Activated CD8-positive, alpha-beta T cell treated with anti-CD3 and anti-CD28 coated beads, Interleukin-2, amount 10 ng/mL, durations not matched to agents 7 days and 5 days (primary cell): Measurements from ENCODE around the gene SUGCT. TPM values are rescaled to one million over a fixed set of nuclear protein-coding genes. Genes with fewer than 3 reads are reported as not detected.

ENCODE experiments used
- ATAC-seq: fragments of 150-1000 bp; cut with Tn5 transposase; one replicate; pipeline ENCODE4 v1.10.0; 2021; ENCODE audit warnings: moderate library complexity
- CTCF ChIA-PET: fragments of 350-600 bp; sonication (Branson Sonifier 250); formaldehyde crosslinking; loops from one replicate; lab custom pipeline; 2021; ENCODE audit warnings: antibody characterized with exemption; lab: Charles Lee
- POLR2A ChIA-PET: fragments of 350-600 bp; sonication (Branson Sonifier 250); formaldehyde crosslinking; loops from one replicate; lab custom pipeline; 2021; ENCODE audit warnings: antibody characterized with exemption; lab: Charles Lee
- DNase-seq: peaks from one replicate; pipeline ENCODE4 v3.0.0-alpha.2; 2020
- H3K27ac Mint-ChIP-seq: one replicate; pipeline ENCODE4 v1.8.0; 2021; ENCODE audit warnings: mild to moderate bottlenecking, mixed read lengths
- H3K27me3 Mint-ChIP-seq: one replicate; pipeline ENCODE4 v1.8.0; 2021; ENCODE audit warnings: low read depth, mixed read lengths
- H3K36me3 Mint-ChIP-seq: one replicate; pipeline ENCODE4 v1.8.0; 2021; ENCODE audit warnings: low read depth, mixed read lengths
- H3K4me1 Mint-ChIP-seq: one replicate; pipeline ENCODE4 v1.8.0; 2021; ENCODE audit warnings: low read depth, mixed read lengths
- H3K4me3 Mint-ChIP-seq: one replicate; pipeline ENCODE4 v1.8.0; 2021; ENCODE audit warnings: mild to moderate bottlenecking, mixed read lengths
- H3K9me3 Mint-ChIP-seq: one replicate; pipeline ENCODE4 v1.8.0; 2022; ENCODE audit warnings: mixed read lengths; ENCODE audit not compliant: insufficient read depth
- total RNA-seq, 2 experiments: library from RNA; stranded (reverse); gene quantifications; one replicate each; pipeline ENCODE4 v1.2.3, GENCODE V29; 2021

Gene SUGCT
- total RNA-seq, 2 experiments from 2014 or later: 0.44 TPM; not detected in 1

DNA sequence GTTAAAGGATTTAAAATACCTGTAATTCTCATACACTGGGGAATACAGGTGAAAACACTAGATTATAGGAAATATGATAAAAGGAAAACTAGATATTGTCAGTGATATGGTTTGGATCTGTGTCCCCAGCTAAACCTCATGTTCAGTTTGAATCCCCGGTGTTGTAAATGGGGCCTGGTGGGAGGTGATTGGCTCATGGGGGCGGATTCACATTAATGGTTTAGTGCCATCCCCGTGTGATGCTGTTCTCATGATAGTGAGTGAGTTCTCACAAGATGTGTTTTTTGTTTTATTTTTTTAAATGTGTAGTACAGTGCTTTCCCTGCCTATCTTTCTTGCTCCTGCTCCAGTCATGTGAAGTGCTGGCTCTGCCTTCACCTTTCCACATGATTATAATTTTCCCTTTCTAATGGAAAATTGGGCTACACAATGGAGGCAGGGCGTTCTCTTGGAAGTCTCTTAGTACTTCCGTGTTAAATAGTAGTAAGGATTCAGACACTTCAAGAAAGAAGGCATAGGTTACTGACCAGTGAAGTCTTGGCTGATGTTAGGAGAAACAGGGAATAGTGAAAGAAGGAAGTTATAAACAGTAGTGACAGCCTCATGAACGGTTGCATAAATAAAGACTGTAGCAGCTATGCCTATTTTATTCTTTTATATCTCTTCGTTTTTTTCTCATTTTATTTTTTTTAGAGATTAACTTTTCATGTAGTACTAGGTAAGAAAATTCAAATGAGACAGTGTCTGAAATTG is 386.4 kb downstream of the SUGCT start:
- no peak overlapping the region for H3K27ac Mint-ChIP-seq
- H3K36me3 Mint-ChIP-seq: no peaks in the 10 kb centered on the region
- ATAC-seq: no peak
- no peaks in the 10 kb centered on the region for H3K4me1 Mint-ChIP-seq
- H3K4me3 Mint-ChIP-seq: no peak overlapping the region
- peaks cover 5% of the 10 kb centered on the region for H3K27me3 Mint-ChIP-seq
- H3K9me3 Mint-ChIP-seq: no peaks in the 10 kb centered on the region
- ChIA-PET CTCF (no interaction called here), POLR2A (no interaction called here)
- no peak for DNase-seq

- ChIA-PET POLR2A (interaction anchor here (0.7 kb wide), 1 partner anchor 166 kb away, joined by 3 read pairs; no protein-coding TSS in a partner anchor), CTCF (no interaction called here)
- Mint-ChIP-seq H3K27me3 (peaks cover 9% of the 10 kb centered on the region), H3K9me3 (no peaks in the 10 kb centered on the region), H3K27ac (no peak overlapping the region), H3K4me1 (no peaks in the 10 kb centered on the region), H3K36me3 (no peaks in the 10 kb centered on the region), H3K4me3 (no peak overlapping the region)
- no peak for ATAC-seq
- no peak for DNase-seq
Observed at GRCh38 chr7:40525764-40526163, 391.0 kb downstream of the SUGCT start.

- DNase-seq: no peak
- H3K4me1 Mint-ChIP-seq: no peaks in the 10 kb centered on the region
- H3K4me3 Mint-ChIP-seq: no peak overlapping the region
- H3K27ac Mint-ChIP-seq: no peak overlapping the region
- no peaks in the 10 kb centered on the region for H3K36me3 Mint-ChIP-seq
- ATAC-seq: no peak
- peaks cover 9% of the 10 kb centered on the region for H3K27me3 Mint-ChIP-seq
- no peaks in the 10 kb centered on the region for H3K9me3 Mint-ChIP-seq
- ChIA-PET POLR2A (no interaction called here), CTCF (no interaction called here)
Observed at GRCh38 chr7:40526951-40527715, 392.3 kb downstream of the SUGCT start.

DNA sequence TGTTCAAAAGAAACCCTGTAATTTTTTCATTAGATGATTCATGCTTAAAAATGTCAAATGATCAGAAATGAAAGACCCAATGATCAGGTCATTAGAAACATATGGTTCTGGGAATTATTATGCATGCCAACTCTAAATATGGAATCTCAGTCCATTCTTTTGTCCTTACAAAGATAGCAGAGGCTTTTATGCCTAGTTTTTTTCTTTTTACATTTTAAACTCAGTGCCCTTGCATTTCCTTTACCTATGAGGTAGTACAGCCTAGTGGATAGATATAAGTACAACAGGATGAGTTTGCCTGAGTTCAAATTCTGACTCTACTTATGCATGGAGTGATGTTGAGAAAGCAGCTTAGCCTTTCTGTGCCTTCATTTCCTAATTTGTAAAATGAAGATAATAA is 392.9 kb downstream of the SUGCT start:
- ChIA-PET POLR2A (no interaction called here), CTCF (no interaction called here)
- Mint-ChIP-seq H3K4me1 (no peaks in the 10 kb centered on the region), H3K27me3 (peaks cover 9% of the 10 kb centered on the region), H3K4me3 (no peak overlapping the region), H3K27ac (no peak overlapping the region), H3K36me3 (no peaks in the 10 kb centered on the region), H3K9me3 (no peaks in the 10 kb centered on the region)
- DNase-seq (no peak), ATAC-seq (no peak)

GRCh38 chr7:40530292-40530691 is 395.5 kb downstream of the SUGCT start:
- CTCF ChIA-PET: no interaction called here
- POLR2A ChIA-PET: no interaction called here
- H3K27me3 Mint-ChIP-seq: peaks cover 5% of the 10 kb centered on the region

DNA sequence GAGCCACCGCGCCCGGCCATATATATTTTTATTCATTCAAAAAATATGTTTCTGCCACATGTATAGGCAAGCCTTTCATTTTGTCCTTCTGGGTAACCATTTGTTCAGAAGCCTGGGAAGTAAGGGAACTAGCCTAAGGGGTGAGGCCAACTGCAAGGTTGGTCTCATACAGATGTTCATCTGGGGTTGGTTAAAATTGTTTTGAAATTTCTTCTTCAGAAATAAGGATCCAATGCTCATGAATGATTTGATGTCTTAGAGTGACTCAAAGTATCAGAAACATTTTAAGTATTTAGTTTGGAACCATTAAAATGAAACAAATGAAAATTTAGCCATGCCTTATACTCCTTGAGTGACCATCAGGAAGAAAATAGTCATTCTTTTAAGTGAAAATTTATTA is 397.2 kb downstream of the SUGCT start:
- H3K4me1 Mint-ChIP-seq: no peaks in the 10 kb centered on the region
- ATAC-seq (no peak), DNase-seq (no peak)
- peaks cover 4% of the 10 kb centered on the region for H3K27me3 Mint-ChIP-seq
- CTCF ChIA-PET: no interaction called here
- H3K4me3 Mint-ChIP-seq: no peak overlapping the region
- H3K27ac Mint-ChIP-seq: no peak overlapping the region
- no peaks in the 10 kb centered on the region for H3K9me3 Mint-ChIP-seq
- no peaks in the 10 kb centered on the region for H3K36me3 Mint-ChIP-seq
- POLR2A ChIA-PET: no interaction called here

More at GRCh38 chr7:40530292-40530691, 395.5 kb downstream of the SUGCT start:
- Mint-ChIP-seq H3K4me1 (no peaks in the 10 kb centered on the region), H3K27ac (no peak overlapping the region), H3K4me3 (no peak overlapping the region), H3K36me3 (no peaks in the 10 kb centered on the region), H3K9me3 (no peaks in the 10 kb centered on the region)
- DNase-seq (no peak), ATAC-seq (no peak)

GRCh38 chr7:40535678-40536077 is 400.9 kb downstream of the SUGCT start:
- ATAC-seq: no peak
- Mint-ChIP-seq H3K36me3 (no peaks in the 10 kb centered on the region), H3K27ac (no peak overlapping the region), H3K27me3 (peaks cover 2% of the 10 kb centered on the region), H3K4me3 (no peak overlapping the region), H3K9me3 (no peaks in the 10 kb centered on the region), H3K4me1 (no peaks in the 10 kb centered on the region)
- ChIA-PET CTCF (no interaction called here), POLR2A (no interaction called here)
- DNase-seq: no peak

GRCh38 chr7:40536421-40536820 is 401.6 kb downstream of the SUGCT start:
- ChIA-PET CTCF (no interaction called here), POLR2A (no interaction called here)
- no peak for ATAC-seq
- Mint-ChIP-seq H3K27me3 (peaks cover 2% of the 10 kb centered on the region), H3K36me3 (no peaks in the 10 kb centered on the region), H3K4me1 (no peaks in the 10 kb centered on the region), H3K9me3 (no peaks in the 10 kb centered on the region), H3K27ac (no peak overlapping the region), H3K4me3 (no peak overlapping the region)
- DNase-seq: no peak

GRCh38 chr7:40538281-40538680 is 403.5 kb downstream of the SUGCT start:
- Mint-ChIP-seq H3K27me3 (peaks cover 2% of the 10 kb centered on the region), H3K4me1 (no peaks in the 10 kb centered on the region), H3K4me3 (no peak overlapping the region), H3K9me3 (no peaks in the 10 kb centered on the region), H3K27ac (no peak overlapping the region), H3K36me3 (no peaks in the 10 kb centered on the region)
- CTCF ChIA-PET: no interaction called here
- ATAC-seq (no peak), DNase-seq (no peak)
- POLR2A ChIA-PET: no interaction called here

GRCh38 chr7:40541336-40541735 is 406.5 kb downstream of the SUGCT start:
- ChIA-PET CTCF (no interaction called here), POLR2A (no interaction called here)
- ATAC-seq (no peak), DNase-seq (no peak)
- Mint-ChIP-seq H3K27me3 (peaks cover 2% of the 10 kb centered on the region), H3K27ac (no peak overlapping the region), H3K4me3 (no peak overlapping the region), H3K4me1 (no peaks in the 10 kb centered on the region), H3K36me3 (no peaks in the 10 kb centered on the region), H3K9me3 (no peaks in the 10 kb centered on the region)

DNA sequence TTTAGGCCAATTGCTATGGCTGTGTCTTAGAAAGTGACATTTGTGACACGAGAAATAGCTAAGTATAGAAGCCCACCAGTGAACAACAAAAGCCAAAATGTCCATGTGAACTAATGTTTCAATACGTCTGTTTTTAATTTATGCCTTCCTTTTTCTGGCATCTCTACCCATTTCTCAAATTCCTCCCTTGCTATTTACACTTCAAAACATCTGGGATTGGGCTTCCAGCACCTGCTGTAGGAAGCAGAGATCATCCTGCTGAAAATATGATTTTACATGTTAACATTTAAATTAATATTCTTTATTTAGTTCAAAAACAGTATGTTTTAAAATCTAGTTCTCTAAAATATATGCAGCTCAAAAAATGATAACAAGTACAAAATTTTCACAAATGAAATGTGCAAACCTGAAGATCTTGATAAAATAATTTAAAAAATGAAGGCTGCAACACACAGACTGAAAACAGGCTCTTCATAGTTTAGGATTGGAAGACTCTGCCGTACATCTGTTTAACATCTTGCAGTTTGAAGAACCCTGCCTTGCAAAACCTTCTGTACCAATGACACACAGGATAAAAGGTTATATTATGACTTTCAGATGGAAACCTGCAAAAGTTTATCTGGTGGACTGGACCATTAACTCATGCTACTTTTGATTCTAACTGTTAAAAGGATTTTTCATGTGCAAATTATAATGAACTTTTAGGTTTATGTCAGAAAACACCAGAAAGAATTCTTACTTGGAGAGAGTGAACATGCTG is 408.4 kb downstream of the SUGCT start:
- DNase-seq (no peak), ATAC-seq (no peak)
- POLR2A ChIA-PET: no interaction called here
- no peaks in the 10 kb centered on the region for H3K4me1 Mint-ChIP-seq
- H3K27ac Mint-ChIP-seq: no peak overlapping the region
- peaks cover 2% of the 10 kb centered on the region for H3K27me3 Mint-ChIP-seq
- no peaks in the 10 kb centered on the region for H3K9me3 Mint-ChIP-seq
- H3K4me3 Mint-ChIP-seq: no peak overlapping the region
- CTCF ChIA-PET: no interaction called here
- no peaks in the 10 kb centered on the region for H3K36me3 Mint-ChIP-seq

DNA sequence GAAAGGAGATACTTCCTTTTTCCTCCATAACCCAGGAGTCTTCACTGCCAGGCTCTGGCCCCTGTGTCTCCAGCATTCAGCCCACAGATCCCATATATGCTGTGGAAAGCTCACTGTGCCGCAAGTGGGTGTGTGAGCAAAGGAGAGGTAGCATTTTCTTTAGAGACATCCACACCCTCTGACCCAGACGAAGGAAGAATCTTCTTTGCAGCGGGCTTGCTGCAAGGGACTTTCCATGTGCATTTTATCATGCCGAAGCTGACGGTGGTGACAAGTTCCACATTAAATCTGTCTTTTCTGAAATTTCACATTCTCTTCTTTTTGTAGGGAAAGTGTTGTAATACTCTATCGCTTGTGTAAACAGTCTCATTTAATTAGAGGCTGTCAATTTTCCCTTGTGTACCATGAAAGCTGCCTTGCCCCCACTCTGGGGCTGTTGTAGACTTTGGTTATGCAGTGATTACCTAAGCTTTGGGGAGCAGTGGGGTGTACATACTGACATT is 409.5 kb downstream of the SUGCT start:
- Mint-ChIP-seq H3K36me3 (no peaks in the 10 kb centered on the region), H3K27me3 (no peaks in the 10 kb centered on the region), H3K27ac (no peak overlapping the region), H3K4me1 (no peaks in the 10 kb centered on the region), H3K4me3 (no peak overlapping the region), H3K9me3 (no peaks in the 10 kb centered on the region)
- ChIA-PET POLR2A (no interaction called here), CTCF (no interaction called here)
- DNase-seq (no peak), ATAC-seq (no peak)
